Activated CD8-positive, alpha-beta T cell treated with anti-CD3 and anti-CD28 coated beads for 36 hours (primary cell): ENCODE data around the gene GRM5. TPM values are rescaled to one million over a fixed set of nuclear protein-coding genes. Genes with fewer than 3 reads are reported as not detected.

Source experiments
- ATAC-seq: fragments of 200-7000 bp; cut with Tn5 transposase; one replicate; pipeline ENCODE4 v1.10.0; 2021; ENCODE audit warnings: mild to moderate bottlenecking, moderate library complexity
- CTCF ChIA-PET: fragments of 350-600 bp; sonication (Branson Sonifier 250); formaldehyde crosslinking; loops from one replicate; lab custom pipeline; 2021; ENCODE audit warnings: antibody characterized with exemption; lab: Charles Lee
- POLR2A ChIA-PET: fragments of 350-600 bp; sonication (Branson Sonifier 250); formaldehyde crosslinking; loops from one replicate; lab custom pipeline; 2021; ENCODE audit warnings: antibody characterized with exemption; lab: Charles Lee
- DNase-seq: peaks from one replicate; pipeline ENCODE4 v3.0.0-alpha.2; 2020
- H3K27ac Mint-ChIP-seq: one replicate; pipeline ENCODE4 v1.8.0; 2021; ENCODE audit warnings: mild to moderate bottlenecking, mixed read lengths
- H3K27me3 Mint-ChIP-seq: one replicate; pipeline ENCODE4 v1.8.0; 2021; ENCODE audit warnings: mixed read lengths
- H3K36me3 Mint-ChIP-seq: one replicate; pipeline ENCODE4 v1.8.0; 2021; ENCODE audit warnings: low read depth, mixed read lengths
- H3K4me1 Mint-ChIP-seq: one replicate; pipeline ENCODE4 v1.8.0; 2021; ENCODE audit warnings: low read depth, mixed read lengths
- H3K4me3 Mint-ChIP-seq: one replicate; pipeline ENCODE4 v1.8.0; 2021; ENCODE audit warnings: mild to moderate bottlenecking, moderate library complexity, mixed read lengths
- H3K9me3 Mint-ChIP-seq: one replicate; pipeline ENCODE4 v1.8.0; 2021; ENCODE audit warnings: mixed read lengths
- CTCF ChIP-seq: fragments of 200-600 bp; IDR thresholded peaks from one replicate; pipeline ENCODE4 v1.8.0; 2022; ENCODE audit warnings: antibody characterized with exemption, mild to moderate bottlenecking
- intact Hi-C: fragments of 100-400 bp; cut with micrococcal nuclease; formaldehyde crosslinking; loops from one replicate; pipeline ENCODE4 v1.10.0; 2022
- total RNA-seq, 2 experiments: library from RNA; stranded (reverse); gene quantifications; one replicate each; pipeline ENCODE4 v1.2.3, GENCODE V29; 2021

GRM5 gene
- total RNA-seq, 2 experiments from 2014 or later: not detected

GRCh38 chr11:88534185-88534584, 531.6 kb downstream of the GRM5 start:
- no peak for TF ChIP-seq CTCF
- no peak for ATAC-seq
- Mint-ChIP-seq H3K27me3 (peaks cover 9% of the 10 kb centered on the region), H3K4me1 (peaks cover 4% of the 10 kb centered on the region), H3K27ac (no peak overlapping the region), H3K9me3 (no peaks in the 10 kb centered on the region), H3K4me3 (no peak overlapping the region), H3K36me3 (no peaks in the 10 kb centered on the region)
- ChIA-PET CTCF (no interaction called here), POLR2A (interaction anchor here (1.6 kb wide), 1 partner anchor 8 kb away, joined by 5 read pairs; no protein-coding TSS in a partner anchor)
- DNase-seq: no peak
- intact Hi-C loops: loop anchor here (10.0 kb wide), 1 partner anchor 199 kb away; the partner anchor contains the start of gene CTSC

- Mint-ChIP-seq H3K27me3 (peaks cover 9% of the 10 kb centered on the region), H3K4me1 (peaks cover 4% of the 10 kb centered on the region), H3K36me3 (no peaks in the 10 kb centered on the region), H3K27ac (no peak overlapping the region), H3K4me3 (no peak overlapping the region), H3K9me3 (no peaks in the 10 kb centered on the region)
- ATAC-seq (no peak), DNase-seq (no peak)
- CTCF ChIA-PET: no interaction called here
- intact Hi-C loops: loop anchor here (10.0 kb wide), 1 partner anchor 198 kb away; the partner anchor contains the start of gene CTSC
- no peak for TF ChIP-seq CTCF
- POLR2A ChIA-PET: interaction anchor here (1.6 kb wide), 1 partner anchor 10 kb away, joined by 5 read pairs; no protein-coding TSS in a partner anchor
Measured at GRCh38 chr11:88533001-88533400, 532.8 kb downstream of the GRM5 start.

- CTCF ChIA-PET: interaction anchor here (1.0 kb wide), 1 partner anchor 21 kb away, joined by 3 read pairs; no protein-coding TSS in a partner anchor
- Mint-ChIP-seq H3K4me1 (peaks cover 4% of the 10 kb centered on the region), H3K27ac (no peak overlapping the region), H3K36me3 (no peaks in the 10 kb centered on the region), H3K27me3 (peaks cover 17% of the 10 kb centered on the region), H3K4me3 (no peak overlapping the region), H3K9me3 (no peaks in the 10 kb centered on the region)
- TF ChIP-seq CTCF: no peak
- intact Hi-C loops: loop anchor here (10.0 kb wide), 1 partner anchor 197 kb away; the partner anchor contains the start of gene CTSC
- POLR2A ChIA-PET: no interaction called here
- no peak for ATAC-seq
- DNase-seq: no peak
Measured at GRCh38 chr11:88531831-88532230, 534.0 kb downstream of the GRM5 start.

GRCh38 chr11:88529426-88529825, 536.4 kb downstream of the GRM5 start:
- Mint-ChIP-seq H3K27ac (no peak overlapping the region), H3K9me3 (no peaks in the 10 kb centered on the region), H3K36me3 (no peaks in the 10 kb centered on the region), H3K4me3 (no peak overlapping the region), H3K27me3 (peaks cover 17% of the 10 kb centered on the region), H3K4me1 (peaks cover 1% of the 10 kb centered on the region)
- TF ChIP-seq CTCF: no peak
- ChIA-PET POLR2A (no interaction called here), CTCF (no interaction called here)
- DNase-seq: no peak
- intact Hi-C loops: no loop called here
- ATAC-seq: no peak

- H3K9me3 Mint-ChIP-seq: no peaks in the 10 kb centered on the region
- H3K4me3 Mint-ChIP-seq: no peak overlapping the region
- no peaks in the 10 kb centered on the region for H3K4me1 Mint-ChIP-seq
- no peak for ATAC-seq
- CTCF ChIA-PET: no interaction called here
- DNase-seq: no peak
- no peak for TF ChIP-seq CTCF
- POLR2A ChIA-PET: no interaction called here
- H3K27ac Mint-ChIP-seq: no peak overlapping the region
- no peaks in the 10 kb centered on the region for H3K36me3 Mint-ChIP-seq
- intact Hi-C loops: no loop called here
- peaks cover 8% of the 10 kb centered on the region for H3K27me3 Mint-ChIP-seq
Measured at GRCh38 chr11:88523386-88524071, 542.3 kb downstream of the GRM5 start.
